CD8-positive, alpha-beta memory T cell (primary cell): ENCODE results near the gene TMEM238. TPM values are rescaled to one million over a fixed set of nuclear protein-coding genes. Genes with fewer than 3 reads are reported as not detected.

Experiments
- CTCF ChIA-PET: fragments of 350-600 bp; sonication (Branson Sonifier 250); formaldehyde crosslinking; loops from one replicate; lab custom pipeline; 2021; ENCODE audit warnings: antibody characterized with exemption; lab: Charles Lee
- POLR2A ChIA-PET: fragments of 350-600 bp; sonication (Branson Sonifier 250); formaldehyde crosslinking; loops from one replicate; lab custom pipeline; 2021; ENCODE audit warnings: antibody characterized with exemption; lab: Charles Lee
- DNase-seq, 5 donors: peaks; one replicate each; pipeline versions ENCODE4 v3.0.0 to v3.0.0-alpha.2; 2020 to 2022; ENCODE audit warnings: mixed read lengths in 1 of 5
- H3K27ac ChIP-seq: one replicate; pipeline ENCODE4 v1.7.0; 2013; ENCODE audit warnings: low read depth, mild to moderate bottlenecking, low read length, moderate library complexity
- H3K27me3 ChIP-seq: 2 replicates; pipeline ENCODE4 v1.7.0; 2013; ENCODE audit warnings: low read length, mild to moderate bottlenecking; ENCODE audit not compliant: insufficient read depth, poor library complexity, severe bottlenecking
- H3K36me3 ChIP-seq: 2 replicates; pipeline ENCODE4 v1.7.0; 2013; ENCODE audit warnings: mild to moderate bottlenecking, low read length, moderate library complexity; ENCODE audit not compliant: insufficient read depth
- H3K4me1 ChIP-seq: 2 replicates; pipeline ENCODE4 v1.7.0; 2013; ENCODE audit warnings: mild to moderate bottlenecking, low read length, moderate library complexity; ENCODE audit not compliant: insufficient read depth
- H3K4me3 ChIP-seq: 2 replicates; pipeline ENCODE4 v1.7.0; 2013; ENCODE audit warnings: mild to moderate bottlenecking, low read length
- H3K9me3 ChIP-seq: 2 replicates; pipeline ENCODE4 v1.7.0; 2013; ENCODE audit warnings: mild to moderate bottlenecking, low read length
- H3K27ac Mint-ChIP-seq, 8 donors: one replicate each; pipeline ENCODE4 v1.8.0; 2020 to 2021; ENCODE audit warnings: mixed read lengths in 8 of 8, mild to moderate bottlenecking in 6 of 8, inconsistent platforms in 3 of 8, moderate library complexity in 3 of 8
- H3K27me3 Mint-ChIP-seq, 2 donors: one replicate each; pipeline ENCODE4 v1.8.0; 2020 to 2021; ENCODE audit warnings: mixed read lengths in 2 of 2, mild to moderate bottlenecking in 1 of 2, moderate library complexity in 1 of 2
- H3K36me3 Mint-ChIP-seq, 3 donors: one replicate each; pipeline ENCODE4 v1.8.0; 2020 to 2021; ENCODE audit warnings: mixed read lengths in 3 of 3, inconsistent platforms in 1 of 3, mild to moderate bottlenecking in 1 of 3
- H3K4me1 Mint-ChIP-seq, 3 donors: one replicate each; pipeline ENCODE4 v1.8.0; 2020 to 2021; ENCODE audit warnings: mixed read lengths in 3 of 3, inconsistent platforms in 1 of 3, mild to moderate bottlenecking in 1 of 3
- H3K4me3 Mint-ChIP-seq, 7 donors: one replicate each; pipeline ENCODE4 v1.8.0; 2020 to 2021; ENCODE audit warnings: mixed read lengths in 7 of 7, mild to moderate bottlenecking in 6 of 7, moderate library complexity in 4 of 7, inconsistent platforms in 2 of 7
- H3K9me3 Mint-ChIP-seq, 5 donors: one replicate each; pipeline ENCODE4 v1.8.0; 2020 to 2022; ENCODE audit warnings: mixed read lengths in 5 of 5, mild to moderate bottlenecking in 3 of 5, moderate library complexity in 2 of 5, inconsistent platforms in 1 of 5
- polyA plus RNA-seq: library from polyadenylated mRNA; unstranded; fragments of 300-500 nt; fragmentation: Illumina TruSeq; gene quantifications from one replicate; pipeline ENCODE4 v1.2.3, GENCODE V29; 2021
- total RNA-seq, 2 experiments: library from RNA; stranded (reverse); gene quantifications; one replicate each; pipeline ENCODE4 v1.2.3, GENCODE V29; 2021

TMEM238 gene
- total and polyA plus RNA-seq, 3 experiments from 2014 or later, result 1.9 to 14.1 (median 13.3) TPM

GRCh38 chr19:55373993-55374757 is 9.9 kb downstream of the TMEM238 start:
- CTCF ChIA-PET, result no interaction called here
- peaks cover 34% of the 10 kb centered on the region for H3K27me3 ChIP-seq
- peak overlapping the region in 1 of 8 donors; percentile 49 for H3K27ac Mint-ChIP-seq
- H3K9me3 Mint-ChIP-seq, result peaks cover 0 to 2% (median 0%) of the 10 kb centered on the region in 5 donors
- no peaks in the 10 kb centered on the region for H3K9me3 ChIP-seq
- peaks cover 6% of the 10 kb centered on the region for H3K4me1 ChIP-seq
- no peak overlapping the region for H3K4me3 Mint-ChIP-seq
- DNase-seq, result no peak
- peaks cover 29 to 32% of the 10 kb centered on the region in 2 donors for H3K27me3 Mint-ChIP-seq
- no peak overlapping the region for H3K4me3 ChIP-seq
- POLR2A ChIA-PET, result no interaction called here
- peaks cover 0 to 2% (median 0%) of the 10 kb centered on the region in 3 donors for H3K36me3 Mint-ChIP-seq
- no peaks in the 10 kb centered on the region for H3K36me3 ChIP-seq
- H3K27ac ChIP-seq, result no peak overlapping the region
- peaks cover 7 to 13% (median 8%) of the 10 kb centered on the region in 3 donors for H3K4me1 Mint-ChIP-seq

GRCh38 chr19:55373306-55373992 is 10.6 kb downstream of the TMEM238 start:
- peak overlapping the region in 1 of 8 donors; percentile 49 for H3K27ac Mint-ChIP-seq
- H3K36me3 ChIP-seq, result no peaks in the 10 kb centered on the region
- H3K27ac ChIP-seq, result no peak overlapping the region
- no peak overlapping the region for H3K4me3 ChIP-seq
- peaks cover 0 to 2% (median 0%) of the 10 kb centered on the region in 5 donors for H3K9me3 Mint-ChIP-seq
- H3K36me3 Mint-ChIP-seq, result peaks cover 0 to 2% (median 0%) of the 10 kb centered on the region in 3 donors
- H3K4me1 ChIP-seq, result peaks cover 6% of the 10 kb centered on the region
- no peaks in the 10 kb centered on the region for H3K9me3 ChIP-seq
- ChIA-PET POLR2A (interaction anchor here (0.6 kb wide), 1 partner anchor 15 kb away, joined by 11 read pairs; no protein-coding TSS in a partner anchor), CTCF (no interaction called here)
- peaks cover 29 to 38% of the 10 kb centered on the region in 2 donors for H3K27me3 Mint-ChIP-seq
- no peak for DNase-seq
- peaks cover 7 to 13% (median 8%) of the 10 kb centered on the region in 3 donors for H3K4me1 Mint-ChIP-seq
- H3K4me3 Mint-ChIP-seq, result peak overlapping the region in 1 of 7 donors; percentile 36
- peaks cover 34% of the 10 kb centered on the region for H3K27me3 ChIP-seq

- Histone ChIP-seq H3K9me3 (no peaks in the 10 kb centered on the region), H3K4me1 (peaks cover 6% of the 10 kb centered on the region), H3K36me3 (no peaks in the 10 kb centered on the region), H3K27me3 (peaks cover 34% of the 10 kb centered on the region), H3K4me3 (no peak overlapping the region), H3K27ac (no peak overlapping the region)
- Mint-ChIP-seq H3K4me3 (no peak overlapping the region), H3K36me3 (peaks cover 0 to 4% (median 0%) of the 10 kb centered on the region in 3 donors), H3K9me3 (peaks cover 0 to 2% (median 0%) of the 10 kb centered on the region in 5 donors), H3K4me1 (peaks cover 7 to 13% (median 8%) of the 10 kb centered on the region in 3 donors), H3K27me3 (peaks cover 30 to 42% of the 10 kb centered on the region in 2 donors), H3K27ac (peak overlapping the region in 1 of 8 donors; percentile 25)
- ChIA-PET CTCF (interaction anchor here (0.9 kb wide), 1 partner anchor 12 kb away, joined by 3 read pairs; the partner anchor contains the start of gene TMEM238), POLR2A (no interaction called here)
- peak in 1 of 5 donors; percentile 62 for DNase-seq
Measured at GRCh38 chr19:55372316-55373081, 11.6 kb downstream of the TMEM238 start.

- CTCF ChIA-PET, result no interaction called here
Measured at GRCh38 chr19:55370305-55370988, 13.6 kb downstream of the TMEM238 start, which contains the start of gene IL11. Gene IL11, minus strand, starts transcription at chr19:55370463. Its CDS starts 153 bp downstream, at chr19:55370310.

GRCh38 chr19:55369653-55370304 is 14.3 kb downstream of the TMEM238 start:
- H3K4me3 ChIP-seq, result no peak overlapping the region
- Mint-ChIP-seq H3K4me1 (peaks cover 7 to 13% (median 8%) of the 10 kb centered on the region in 3 donors), H3K27me3 (peaks cover 28 to 55% of the 10 kb centered on the region in 2 donors), H3K27ac (peak overlapping the region in 2 of 8 donors; percentile 35 to 63), H3K36me3 (peaks cover 0 to 4% (median 0%) of the 10 kb centered on the region in 3 donors), H3K9me3 (peaks cover 0 to 2% (median 0%) of the 10 kb centered on the region in 5 donors), H3K4me3 (peak overlapping the region in 6 of 7 donors; percentile 36 to 75 (median 72))
- DNase-seq, result peak in 4 of 5 donors; percentile 22 to 31 (median 24)
- H3K9me3 ChIP-seq, result no peaks in the 10 kb centered on the region
- no peak overlapping the region for H3K27ac ChIP-seq
- H3K27me3 ChIP-seq, result peaks cover 27% of the 10 kb centered on the region
- H3K4me1 ChIP-seq, result peaks cover 6% of the 10 kb centered on the region
- no peaks in the 10 kb centered on the region for H3K36me3 ChIP-seq
- CTCF ChIA-PET, result no interaction called here
- POLR2A ChIA-PET, result interaction anchor here (0.6 kb wide), 1 partner anchor 102 kb away, joined by 5 read pairs; no protein-coding TSS in a partner anchor

More at GRCh38 chr19:55370305-55370988, 13.6 kb downstream of the TMEM238 start, which contains the start of gene IL11:
- Mint-ChIP-seq H3K9me3 (peaks cover 0 to 2% (median 0%) of the 10 kb centered on the region in 5 donors), H3K27me3 (peaks cover 30 to 52% of the 10 kb centered on the region in 2 donors), H3K27ac (peak within 1 kb of the TSS in 4 of 8 donors; percentile 9 to 71 (median 49)), H3K4me1 (peaks cover 7 to 13% (median 8%) of the 10 kb centered on the region in 3 donors), H3K36me3 (peaks cover 0 to 4% (median 0%) of the 10 kb centered on the region in 3 donors), H3K4me3 (peak within 1 kb of the TSS; percentile 36 to 75 (median 71))
- no peaks in the 10 kb centered on the region for H3K9me3 ChIP-seq
- POLR2A ChIA-PET, result no interaction called here
- peaks cover 30% of the 10 kb centered on the region for H3K27me3 ChIP-seq
- H3K4me1 ChIP-seq, result peaks cover 6% of the 10 kb centered on the region
- H3K27ac ChIP-seq, result no peak within 1 kb of the TSS
- no peak for DNase-seq
- no peaks in the 10 kb centered on the region for H3K36me3 ChIP-seq
- no peak within 1 kb of the TSS for H3K4me3 ChIP-seq

GRCh38 chr19:55368701-55369563 is 15.2 kb downstream of the TMEM238 start:
- POLR2A ChIA-PET, result interaction anchor here (0.6 kb wide), 1 partner anchor 101 kb away, joined by 5 read pairs; no protein-coding TSS in a partner anchor
- DNase-seq, result peak in 1 of 5 donors; percentile 21
- H3K27me3 ChIP-seq, result peaks cover 27% of the 10 kb centered on the region
- H3K9me3 ChIP-seq, result no peaks in the 10 kb centered on the region
- peaks cover 6% of the 10 kb centered on the region for H3K4me1 ChIP-seq
- H3K36me3 ChIP-seq, result no peaks in the 10 kb centered on the region
- H3K9me3 Mint-ChIP-seq, result peaks cover 0 to 2% (median 0%) of the 10 kb centered on the region in 5 donors
- CTCF ChIA-PET, result interaction anchor here (1.1 kb wide), 1 partner anchor 76 kb away, joined by 3 read pairs; no protein-coding TSS in a partner anchor
- H3K27ac ChIP-seq, result no peak overlapping the region
- peaks cover 7 to 12% (median 8%) of the 10 kb centered on the region in 3 donors for H3K4me1 Mint-ChIP-seq
- no peak overlapping the region for H3K4me3 ChIP-seq
- peak overlapping the region in 2 of 7 donors; percentile 5 to 54 for H3K4me3 Mint-ChIP-seq
- peaks cover 0 to 4% (median 0%) of the 10 kb centered on the region in 3 donors for H3K36me3 Mint-ChIP-seq
- H3K27ac Mint-ChIP-seq, result no peak overlapping the region
- H3K27me3 Mint-ChIP-seq, result peaks cover 27 to 53% of the 10 kb centered on the region in 2 donors
